ENCODE data around the gene PATJ.

Gene PATJ

DNA sequence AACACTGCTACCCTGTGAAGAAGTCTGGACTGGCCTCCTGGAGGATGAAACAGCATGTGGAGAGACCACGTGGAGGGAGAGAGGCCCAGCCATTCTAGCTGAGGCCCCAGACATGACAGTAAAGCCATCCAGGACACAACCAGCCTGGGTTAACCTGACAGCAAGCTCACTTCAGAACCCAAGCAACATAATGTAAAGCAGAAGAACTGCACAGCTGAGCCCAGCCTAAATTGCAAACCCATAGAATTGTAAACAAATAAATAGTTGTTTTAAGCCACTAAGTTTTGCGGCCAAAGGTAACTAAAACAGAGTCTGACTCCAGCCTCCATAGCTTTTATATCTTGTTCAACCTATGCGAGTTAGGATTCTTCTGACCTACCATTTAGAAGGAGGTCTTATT, 355.2 kb downstream of the PATJ start:
- Histone ChIP-seq H3K4me3 (ENCODE audit: low read depth, low read length) (no peak overlapping the region), H3K4me1 (ENCODE audit: control insufficient read depth, insufficient read depth, low read length) (no peaks in the 10 kb centered on the region), H3K36me3 (ENCODE audit: control insufficient read depth, insufficient read depth, low read length) (no peaks in the 10 kb centered on the region), H3K9me3 (ENCODE audit: control insufficient read depth, insufficient read depth, low read length) (no peaks in the 10 kb centered on the region), H3K9ac (ENCODE audit: low read depth, low read length) (no peak overlapping the region), H3K27me3 (ENCODE audit: control insufficient read depth, insufficient read depth, low read length) (no peaks in the 10 kb centered on the region)

DNA sequence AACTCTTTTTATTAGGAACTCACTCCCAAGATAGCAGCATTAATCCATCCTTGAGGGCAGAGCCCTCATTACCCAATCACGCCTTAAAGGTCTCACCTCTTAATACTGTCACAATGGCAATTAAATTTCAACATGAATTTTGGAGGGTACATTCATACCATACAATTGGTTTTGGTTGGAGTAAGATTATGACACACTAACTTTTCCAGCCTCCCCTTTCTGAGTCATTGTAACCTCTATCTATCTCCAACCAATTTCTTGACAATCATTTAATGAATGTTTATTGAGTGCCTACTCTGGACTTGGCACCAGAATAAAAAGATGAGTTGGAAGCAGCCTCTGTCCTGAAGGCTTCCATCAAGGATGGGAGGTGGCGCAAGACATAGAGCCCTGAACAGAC, 358.2 kb downstream of the PATJ start:
- Histone ChIP-seq H3K9ac (ENCODE audit: low read depth, low read length) (no peak overlapping the region), H3K4me1 (ENCODE audit: control insufficient read depth, insufficient read depth, low read length) (peaks cover 3% of the 10 kb centered on the region), H3K36me3 (ENCODE audit: control insufficient read depth, insufficient read depth, low read length) (no peaks in the 10 kb centered on the region), H3K9me3 (ENCODE audit: control insufficient read depth, insufficient read depth, low read length) (no peaks in the 10 kb centered on the region), H3K4me3 (ENCODE audit: low read depth, low read length) (no peak overlapping the region), H3K27me3 (ENCODE audit: control insufficient read depth, insufficient read depth, low read length) (no peaks in the 10 kb centered on the region)

DNA sequence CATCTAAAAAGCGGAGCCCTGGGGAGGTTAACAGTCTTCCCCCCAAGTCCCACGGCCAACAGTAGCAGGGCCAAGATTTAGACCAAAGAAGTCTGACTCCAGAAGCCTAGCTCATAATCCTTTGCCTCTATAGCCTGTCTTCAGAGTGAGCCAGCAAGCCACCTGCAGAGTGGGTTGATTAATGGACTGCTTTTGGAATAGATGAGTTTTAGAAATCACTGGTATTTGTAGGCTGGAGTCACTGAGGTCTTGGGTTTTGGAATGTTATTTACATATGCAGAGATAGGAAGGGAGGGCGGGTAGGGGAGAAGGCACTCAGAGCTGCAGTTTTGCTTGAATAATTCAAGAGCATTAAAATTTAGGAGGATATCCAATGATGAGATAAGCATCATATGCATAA, 361.6 kb downstream of the PATJ start:
- H3K9ac ChIP-seq (ENCODE audit: low read depth, low read length) = no peak overlapping the region
- H3K36me3 ChIP-seq (ENCODE audit: control insufficient read depth, insufficient read depth, low read length) = no peaks in the 10 kb centered on the region
- no peaks in the 10 kb centered on the region for H3K9me3 ChIP-seq (ENCODE audit: control insufficient read depth, insufficient read depth, low read length)
- peaks cover 3% of the 10 kb centered on the region for H3K4me1 ChIP-seq (ENCODE audit: control insufficient read depth, insufficient read depth, low read length)
- no peaks in the 10 kb centered on the region for H3K27me3 ChIP-seq (ENCODE audit: control insufficient read depth, insufficient read depth, low read length)
- no peak overlapping the region for H3K4me3 ChIP-seq (ENCODE audit: low read depth, low read length)

DNA sequence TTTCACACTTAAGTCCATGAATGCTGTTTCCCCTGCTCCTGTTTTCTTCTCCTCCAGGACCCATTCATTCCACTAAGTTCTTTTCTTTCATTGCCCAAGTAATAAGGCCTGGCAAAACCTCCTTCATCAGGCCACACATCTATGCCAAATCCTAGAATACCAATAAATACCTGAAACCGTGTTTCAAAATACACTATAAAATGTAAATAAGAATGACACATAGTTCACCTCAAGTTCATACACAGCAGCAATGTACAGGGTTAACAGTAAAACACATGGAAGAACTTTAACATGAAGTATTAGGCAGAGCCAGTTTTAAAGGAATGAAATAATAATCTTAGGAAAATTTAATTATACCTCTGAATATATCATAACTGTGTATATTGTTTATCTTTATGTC, 365.6 kb downstream of the PATJ start:
- no peaks in the 10 kb centered on the region for H3K36me3 ChIP-seq (ENCODE audit: control insufficient read depth, insufficient read depth, low read length)
- H3K27me3 ChIP-seq (ENCODE audit: control insufficient read depth, insufficient read depth, low read length) = no peaks in the 10 kb centered on the region
- peaks cover 3% of the 10 kb centered on the region for H3K4me1 ChIP-seq (ENCODE audit: control insufficient read depth, insufficient read depth, low read length)
- no peaks in the 10 kb centered on the region for H3K9me3 ChIP-seq (ENCODE audit: control insufficient read depth, insufficient read depth, low read length)
- no peak overlapping the region for H3K9ac ChIP-seq (ENCODE audit: low read depth, low read length)
- H3K4me3 ChIP-seq (ENCODE audit: low read depth, low read length) = no peak overlapping the region

DNA sequence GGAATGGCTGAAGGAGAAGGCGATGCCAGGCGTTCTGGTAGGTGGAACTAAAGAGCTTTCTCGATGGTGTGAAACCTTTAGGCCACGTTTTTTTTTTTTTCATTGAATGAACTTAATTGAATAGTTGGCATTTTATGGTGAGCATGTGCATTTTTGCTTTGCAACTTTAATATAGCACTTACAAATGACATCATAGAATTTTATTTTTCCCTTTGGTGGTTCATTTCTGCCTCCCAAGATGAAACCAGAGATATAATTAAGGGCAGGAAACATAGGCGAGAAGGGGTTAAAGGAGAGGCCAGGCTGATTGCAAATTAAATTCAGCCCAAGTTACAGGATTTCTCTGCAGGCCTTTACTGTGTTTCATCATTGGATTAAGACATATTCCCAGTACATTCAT, 366.8 kb downstream of the PATJ start:
- Histone ChIP-seq H3K9ac (ENCODE audit: low read depth, low read length) (no peak overlapping the region), H3K27me3 (ENCODE audit: control insufficient read depth, insufficient read depth, low read length) (no peaks in the 10 kb centered on the region), H3K4me3 (ENCODE audit: low read depth, low read length) (no peak overlapping the region), H3K4me1 (ENCODE audit: control insufficient read depth, insufficient read depth, low read length) (peaks cover 1% of the 10 kb centered on the region), H3K9me3 (ENCODE audit: control insufficient read depth, insufficient read depth, low read length) (no peaks in the 10 kb centered on the region), H3K36me3 (ENCODE audit: control insufficient read depth, insufficient read depth, low read length) (no peaks in the 10 kb centered on the region)

DNA sequence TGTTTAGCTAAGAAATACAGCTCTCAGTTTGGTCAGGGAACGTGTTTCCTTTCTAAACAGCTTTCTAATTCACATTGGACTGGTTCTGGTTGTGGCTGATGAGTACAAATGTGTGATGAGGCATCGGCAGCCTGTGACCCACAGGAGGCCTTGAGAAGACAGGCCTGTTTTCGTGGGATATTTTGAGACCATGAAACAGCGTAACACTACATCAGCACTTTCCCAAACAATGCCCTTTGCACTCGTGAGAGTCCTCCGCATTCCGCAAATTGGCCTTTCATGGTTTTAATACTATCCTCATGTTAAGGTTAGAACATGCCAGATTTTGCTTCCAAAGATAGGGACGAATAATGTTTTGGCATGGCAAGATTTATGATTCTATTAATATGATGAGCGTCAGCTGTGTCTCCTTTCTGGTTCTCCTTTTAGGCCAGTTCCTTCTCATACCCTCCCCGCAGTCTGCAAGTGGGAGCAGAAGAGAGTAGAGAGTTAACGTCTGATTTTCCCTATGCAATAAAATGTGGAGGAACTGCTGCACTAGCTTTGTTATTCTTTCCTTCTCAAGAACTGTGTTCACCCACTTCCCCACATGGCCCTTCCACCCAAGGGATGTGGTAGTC, 368.0 kb downstream of the PATJ start:
- Histone ChIP-seq H3K4me1 (ENCODE audit: control insufficient read depth, insufficient read depth, low read length) (no peaks in the 10 kb centered on the region), H3K36me3 (ENCODE audit: control insufficient read depth, insufficient read depth, low read length) (no peaks in the 10 kb centered on the region), H3K4me3 (ENCODE audit: low read depth, low read length) (no peak overlapping the region), H3K27me3 (ENCODE audit: control insufficient read depth, insufficient read depth, low read length) (no peaks in the 10 kb centered on the region), H3K9ac (ENCODE audit: low read depth, low read length) (no peak overlapping the region), H3K9me3 (ENCODE audit: control insufficient read depth, insufficient read depth, low read length) (no peaks in the 10 kb centered on the region)

DNA sequence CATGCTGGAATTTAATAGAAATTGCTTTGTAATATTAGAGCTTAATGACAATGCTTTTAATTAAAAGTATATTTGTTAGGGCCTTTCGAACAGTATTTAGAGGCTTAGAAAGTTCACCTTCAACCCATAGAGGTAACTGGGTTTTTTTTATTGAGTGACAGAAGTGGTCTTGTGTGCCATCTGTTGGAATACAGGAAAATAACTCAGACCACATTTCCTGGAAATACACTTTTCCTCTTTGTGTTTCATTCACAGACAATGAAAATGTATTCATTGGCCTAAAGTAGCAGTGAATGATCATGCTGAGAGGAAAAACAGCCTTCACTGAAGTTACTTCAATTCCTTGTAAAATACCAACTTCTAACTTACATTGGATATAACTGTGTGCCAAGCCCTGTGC, 368.8 kb downstream of the PATJ start:
- Histone ChIP-seq H3K9ac (ENCODE audit: low read depth, low read length) (no peak overlapping the region), H3K36me3 (ENCODE audit: control insufficient read depth, insufficient read depth, low read length) (no peaks in the 10 kb centered on the region), H3K27me3 (ENCODE audit: control insufficient read depth, insufficient read depth, low read length) (no peaks in the 10 kb centered on the region), H3K4me1 (ENCODE audit: control insufficient read depth, insufficient read depth, low read length) (no peaks in the 10 kb centered on the region), H3K9me3 (ENCODE audit: control insufficient read depth, insufficient read depth, low read length) (no peaks in the 10 kb centered on the region), H3K4me3 (ENCODE audit: low read depth, low read length) (no peak overlapping the region)

DNA sequence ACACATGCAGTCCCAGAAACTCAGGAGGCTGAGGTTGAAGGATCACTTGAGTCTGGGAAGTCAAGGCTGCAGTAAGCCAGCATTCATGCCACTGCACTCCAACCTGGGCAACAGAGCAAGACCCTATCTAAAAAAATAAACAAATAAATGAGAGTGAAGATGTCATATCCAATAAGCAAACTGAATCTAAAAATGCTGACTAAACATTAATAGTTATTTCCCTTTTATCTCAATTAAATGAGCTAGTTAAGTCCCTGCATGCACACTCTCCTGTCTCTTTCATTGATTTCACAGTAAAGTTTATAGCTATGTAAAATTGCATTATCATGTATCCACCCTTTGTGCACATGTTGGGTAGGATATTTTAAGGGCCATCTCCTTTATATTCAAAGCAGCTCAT, 371.2 kb downstream of the PATJ start:
- Histone ChIP-seq H3K27me3 (ENCODE audit: control insufficient read depth, insufficient read depth, low read length) (no peaks in the 10 kb centered on the region), H3K9ac (ENCODE audit: low read depth, low read length) (no peak overlapping the region), H3K36me3 (ENCODE audit: control insufficient read depth, insufficient read depth, low read length) (no peaks in the 10 kb centered on the region), H3K4me3 (ENCODE audit: low read depth, low read length) (no peak overlapping the region), H3K9me3 (ENCODE audit: control insufficient read depth, insufficient read depth, low read length) (no peaks in the 10 kb centered on the region), H3K4me1 (ENCODE audit: control insufficient read depth, insufficient read depth, low read length) (no peaks in the 10 kb centered on the region)

DNA sequence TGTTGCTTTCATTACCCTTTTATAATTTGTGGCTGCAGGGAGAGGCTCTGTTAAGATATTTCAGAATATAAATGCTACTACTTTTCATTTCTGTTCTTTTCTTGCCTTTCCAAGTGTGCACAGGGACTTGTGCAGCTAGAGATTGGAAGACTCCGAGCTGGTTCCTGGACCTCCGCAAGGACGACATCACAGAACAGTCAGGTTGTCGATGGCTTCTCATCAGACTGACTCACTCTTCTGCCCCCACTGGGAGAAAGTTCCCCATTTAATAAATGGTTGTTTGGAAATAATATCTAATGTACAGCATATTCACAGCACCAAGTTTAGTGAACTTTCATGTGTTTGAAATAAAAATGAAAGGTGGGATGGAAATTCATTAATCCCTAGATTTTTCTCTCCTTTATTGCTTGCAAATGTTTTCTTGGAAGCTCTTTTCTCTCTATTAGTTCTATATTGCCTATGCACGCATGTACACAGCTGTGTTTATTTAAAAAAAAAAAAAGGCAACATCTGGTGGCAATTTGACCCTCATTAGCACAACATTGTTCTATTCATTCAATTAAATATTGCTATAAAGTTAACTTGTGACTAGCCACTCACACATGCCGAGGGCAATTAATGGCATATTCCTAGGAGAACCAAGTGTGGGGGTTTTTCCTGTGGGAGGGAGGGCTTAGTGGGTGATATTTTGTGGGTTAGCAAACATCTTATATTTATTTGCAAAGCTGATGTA, 374.9 kb downstream of the PATJ start:
- no peaks in the 10 kb centered on the region for H3K9me3 ChIP-seq (ENCODE audit: control insufficient read depth, insufficient read depth, low read length)
- H3K9ac ChIP-seq (ENCODE audit: low read depth, low read length) = no peak overlapping the region
- H3K4me1 ChIP-seq (ENCODE audit: control insufficient read depth, insufficient read depth, low read length) = no peaks in the 10 kb centered on the region
- H3K4me3 ChIP-seq (ENCODE audit: low read depth, low read length) = no peak overlapping the region
- H3K36me3 ChIP-seq (ENCODE audit: control insufficient read depth, insufficient read depth, low read length) = no peaks in the 10 kb centered on the region
- no peaks in the 10 kb centered on the region for H3K27me3 ChIP-seq (ENCODE audit: control insufficient read depth, insufficient read depth, low read length)

DNA sequence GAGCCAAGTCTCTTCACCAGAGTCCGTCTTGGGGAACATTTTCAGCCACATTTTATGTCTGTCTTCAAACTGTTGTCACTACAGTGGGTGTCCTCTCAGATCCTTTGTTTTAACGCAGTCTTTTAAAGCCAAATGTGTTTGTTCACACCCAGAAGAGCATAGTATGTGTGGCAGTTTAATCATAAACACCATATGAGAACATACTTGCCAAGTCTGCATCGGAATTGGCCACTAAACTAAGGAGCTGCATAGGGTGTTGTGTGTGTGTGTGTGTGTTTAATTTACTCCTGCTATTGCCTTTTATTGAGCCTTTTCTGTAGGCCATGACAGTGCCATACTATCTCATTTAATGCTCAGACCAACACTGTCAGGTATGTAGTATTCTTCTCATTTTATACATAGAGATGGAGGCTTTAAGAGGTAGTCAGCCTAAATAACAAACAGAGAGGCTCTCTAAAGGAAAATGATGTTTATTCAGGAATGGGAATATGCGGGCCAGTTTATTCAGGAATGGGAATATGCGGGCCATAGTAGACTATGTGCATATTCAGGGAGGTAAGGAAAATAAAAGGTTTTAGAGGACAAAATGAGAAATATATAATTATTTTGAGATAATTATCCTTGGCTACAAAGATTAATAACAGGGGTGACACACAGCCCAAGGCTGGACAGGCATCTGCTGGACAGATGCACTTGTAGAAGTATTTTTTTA, 384.5 kb downstream of the PATJ start:
- no peak overlapping the region for H3K4me3 ChIP-seq (ENCODE audit: low read depth, low read length)
- no peak overlapping the region for H3K9ac ChIP-seq (ENCODE audit: low read depth, low read length)
- no peaks in the 10 kb centered on the region for H3K27me3 ChIP-seq (ENCODE audit: control insufficient read depth, insufficient read depth, low read length)
- H3K9me3 ChIP-seq (ENCODE audit: control insufficient read depth, insufficient read depth, low read length) = no peaks in the 10 kb centered on the region
- no peaks in the 10 kb centered on the region for H3K4me1 ChIP-seq (ENCODE audit: control insufficient read depth, insufficient read depth, low read length)
- no peaks in the 10 kb centered on the region for H3K36me3 ChIP-seq (ENCODE audit: control insufficient read depth, insufficient read depth, low read length)

DNA sequence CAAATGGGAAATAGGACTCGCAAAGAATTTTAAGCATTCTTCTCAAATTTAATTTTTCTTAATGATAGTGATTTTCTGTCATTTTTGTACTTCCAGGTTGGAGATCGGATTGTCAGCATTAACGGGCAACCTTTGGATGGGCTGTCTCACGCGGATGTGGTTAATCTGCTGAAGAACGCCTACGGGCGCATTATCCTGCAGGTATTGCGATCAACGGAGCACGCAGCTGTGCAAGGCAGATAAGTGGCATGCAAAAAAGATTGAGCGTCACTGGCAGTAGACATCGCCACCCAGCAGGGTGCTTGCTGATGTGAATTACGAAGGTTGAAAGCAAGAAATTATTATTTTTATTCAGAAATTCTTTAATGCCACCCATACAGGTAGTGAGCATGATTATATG, 386.5 kb downstream of the PATJ start:
- Histone ChIP-seq H3K9me3 (ENCODE audit: control insufficient read depth, insufficient read depth, low read length) (no peaks in the 10 kb centered on the region), H3K4me3 (ENCODE audit: low read depth, low read length) (no peak overlapping the region), H3K36me3 (ENCODE audit: control insufficient read depth, insufficient read depth, low read length) (no peaks in the 10 kb centered on the region), H3K27me3 (ENCODE audit: control insufficient read depth, insufficient read depth, low read length) (no peaks in the 10 kb centered on the region), H3K9ac (ENCODE audit: low read depth, low read length) (no peak overlapping the region), H3K4me1 (ENCODE audit: control insufficient read depth, insufficient read depth, low read length) (no peaks in the 10 kb centered on the region)
